ENCODE results near the gene PLXNB2. TPM values are rescaled to one million over a fixed set of nuclear protein-coding genes. Genes with fewer than 3 reads are reported as not detected.
A peak's percentile ranks its signal among the peaks of the same experiment; 100 is the strongest.

PLXNB2 gene
- total and polyA plus RNA-seq, 11 donors, result 35.1 to 139 (median 53.0) TPM

DNA sequence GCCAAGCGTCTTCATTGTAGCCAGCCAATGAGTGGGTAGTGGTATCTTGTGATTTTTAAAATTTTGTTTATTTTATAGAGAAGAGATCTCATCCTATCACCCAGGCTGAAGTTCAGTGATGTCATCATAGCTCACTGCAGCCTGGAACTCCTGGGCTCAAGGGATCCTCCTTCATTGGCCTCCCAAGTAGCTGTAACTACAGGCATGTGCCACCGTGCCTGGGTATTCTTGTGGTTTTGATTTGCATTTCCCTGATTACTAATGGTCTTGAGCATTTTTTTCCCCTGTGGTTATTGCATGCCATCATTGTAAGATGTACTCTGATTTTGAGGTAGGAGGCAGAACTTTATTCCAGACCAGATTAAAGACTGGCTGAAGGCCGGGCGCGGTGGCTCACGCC, 21.8 kb upstream of the PLXNB2 start:
- Histone ChIP-seq H3K27ac (no peak overlapping the region), H3K4me3 (no peak overlapping the region), H3K4me1 (peaks cover 0 to 18% (median 11%) of the 10 kb centered on the region in 12 donors), H3K36me3 (no peaks in the 10 kb centered on the region), H3K27me3 (no peaks in the 10 kb centered on the region), H3K9me3 (no peaks in the 10 kb centered on the region)
- intact Hi-C loops (cut with DNase I), result loop anchor here in 7 of 10 donors (5.0 kb wide), 3 partner anchors 37 to 57 kb away; partner anchors contain the start of gene MAPK11 (in 1 of the 7)
- no peak for TF ChIP-seq POLR2A (IDR thresholded peaks at IDR 0.05)
- TF ChIP-seq, protein P1, sequence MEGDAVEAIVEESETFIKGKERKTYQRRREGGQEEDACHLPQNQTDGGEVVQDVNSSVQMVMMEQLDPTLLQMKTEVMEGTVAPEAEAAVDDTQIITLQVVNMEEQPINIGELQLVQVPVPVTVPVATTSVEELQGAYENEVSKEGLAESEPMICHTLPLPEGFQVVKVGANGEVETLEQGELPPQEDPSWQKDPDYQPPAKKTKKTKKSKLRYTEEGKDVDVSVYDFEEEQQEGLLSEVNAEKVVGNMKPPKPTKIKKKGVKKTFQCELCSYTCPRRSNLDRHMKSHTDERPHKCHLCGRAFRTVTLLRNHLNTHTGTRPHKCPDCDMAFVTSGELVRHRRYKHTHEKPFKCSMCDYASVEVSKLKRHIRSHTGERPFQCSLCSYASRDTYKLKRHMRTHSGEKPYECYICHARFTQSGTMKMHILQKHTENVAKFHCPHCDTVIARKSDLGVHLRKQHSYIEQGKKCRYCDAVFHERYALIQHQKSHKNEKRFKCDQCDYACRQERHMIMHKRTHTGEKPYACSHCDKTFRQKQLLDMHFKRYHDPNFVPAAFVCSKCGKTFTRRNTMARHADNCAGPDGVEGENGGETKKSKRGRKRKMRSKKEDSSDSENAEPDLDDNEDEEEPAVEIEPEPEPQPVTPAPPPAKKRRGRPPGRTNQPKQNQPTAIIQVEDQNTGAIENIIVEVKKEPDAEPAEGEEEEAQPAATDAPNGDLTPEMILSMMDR (IDR thresholded peaks at IDR 0.05), result no peak
- WGBS, 4 donors, result 95 to 98% (median 96%) methylated on average over 6 of the region's 6 CpGs
- ATAC-seq (no peak), DNase-seq (peak in 1 of 5 donors; percentile 13)

DNA sequence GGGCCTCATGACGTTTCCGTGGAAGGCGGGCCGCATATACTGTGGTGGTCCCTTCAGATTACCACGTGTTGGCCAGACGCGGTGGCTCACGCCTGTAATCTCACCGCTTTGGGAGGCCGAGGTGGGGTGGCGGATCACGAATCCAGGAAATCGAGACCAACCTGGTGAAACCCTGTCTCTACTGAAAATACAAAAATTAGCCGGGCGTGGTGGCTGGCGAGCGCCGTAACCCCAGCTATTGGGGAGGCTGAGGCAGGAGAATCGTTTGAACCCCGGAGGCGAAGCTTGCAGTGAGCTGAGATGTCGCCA, 20.2 kb upstream of the PLXNB2 start:
- WGBS, 4 donors, result 68 to 84% (median 72%) methylated on average over 22 of the region's 22 CpGs
- Histone ChIP-seq H3K27ac (peak overlapping the region; percentile 87 to 98 (median 95)), H3K4me3 (peak overlapping the region; percentile 45 to 95 (median 80)), H3K9me3 (no peaks in the 10 kb centered on the region), H3K4me1 (peaks cover 0 to 18% (median 11%) of the 10 kb centered on the region in 12 donors), H3K27me3 (no peaks in the 10 kb centered on the region), H3K36me3 (no peaks in the 10 kb centered on the region)
- intact Hi-C loops (cut with DNase I), result loop anchor here in 9 of 10 donors (1.0 to 5.0 kb wide), 9 partner anchors 15 to 77 kb away; partner anchors contain the start of genes HDAC10 (in 1 of the 9), MAPK11 (in 1 of the 9) and PPP6R2 (in 1 of the 9)
- no peak for DNase-seq
- TF ChIP-seq, protein P1 (IDR thresholded peaks at IDR 0.05), result no peak
- TF ChIP-seq POLR2A (IDR thresholded peaks at IDR 0.05), result no peak
- ATAC-seq, result no peak

DNA sequence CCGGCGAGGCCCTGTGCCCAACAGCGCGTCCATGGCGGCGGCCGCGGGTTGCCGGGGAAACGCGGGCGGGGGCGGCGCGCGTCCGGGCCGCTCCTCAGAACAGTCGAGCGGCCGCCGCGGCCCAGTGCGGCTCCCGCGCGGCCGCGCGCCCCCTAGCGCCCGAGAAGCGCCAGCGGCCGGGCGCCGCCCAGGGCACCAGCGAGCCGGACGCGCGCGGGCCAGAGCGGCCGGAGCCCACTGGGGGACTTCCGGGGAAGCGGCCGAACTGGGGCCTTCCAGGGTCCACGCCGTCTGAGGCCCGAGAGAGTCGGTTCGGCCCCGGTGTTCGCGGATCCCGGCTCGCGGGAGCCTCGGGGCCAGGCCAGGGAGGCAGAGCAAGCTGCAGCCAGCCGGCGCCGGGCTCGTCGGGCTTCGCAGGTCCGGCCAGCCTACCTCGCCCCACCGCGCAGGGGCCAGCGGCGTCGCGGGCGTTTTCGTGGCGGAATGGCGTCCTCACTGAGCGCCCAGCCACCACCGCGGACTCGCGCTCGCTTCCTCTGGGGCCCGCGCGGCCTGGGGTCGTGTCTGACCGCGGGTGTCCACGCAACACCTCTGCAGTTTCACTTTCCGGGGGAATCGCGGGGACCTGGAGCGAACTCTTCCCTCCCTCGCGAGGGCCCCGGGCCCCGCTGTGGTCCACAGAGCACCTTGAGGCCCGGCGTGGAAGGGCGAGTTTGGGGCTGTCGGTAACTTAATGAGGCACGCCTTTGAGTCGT, 19.7 kb upstream of the PLXNB2 start, which contains the start of gene DENND6B:
DENND6B (minus strand) TSS at position 57 of the 755 bp plus-strand sequence; CDS start at position 33, 24 bp downstream.
- Histone ChIP-seq H3K4me1 (peaks cover 0 to 18% (median 11%) of the 10 kb centered on the region in 12 donors), H3K27ac (peak within 1 kb of the TSS; percentile 87 to 98 (median 95)), H3K27me3 (no peaks in the 10 kb centered on the region), H3K9me3 (no peaks in the 10 kb centered on the region), H3K36me3 (no peaks in the 10 kb centered on the region), H3K4me3 (peak within 1 kb of the TSS; percentile 45 to 95 (median 80))
- WGBS, 4 donors, result 2 to 12% (median 4%) methylated on average over 39 to 105 of the region's 105 CpGs
- intact Hi-C loops (cut with DNase I), result loop anchor here in 9 of 10 donors (1.0 to 5.0 kb wide), 9 partner anchors 16 to 76 kb away; partner anchors contain the start of genes HDAC10 (in 1 of the 9), MAPK11 (in 1 of the 9) and PPP6R2 (in 1 of the 9)
- TF ChIP-seq POLR2A (IDR thresholded peaks at IDR 0.05), result peak in 1 of 2 donors; percentile 56
- TF ChIP-seq, protein P1 (IDR thresholded peaks at IDR 0.05), result peak; percentile 23 to 83 (median 57)
- ATAC-seq (peak; percentile 86 to 98 (median 94)), DNase-seq (peak; percentile 77 to 92 (median 88))

Measured in heart left ventricle (tissue), 16 donors.